GM18508 (cell line): ENCODE results near the gene CCDC47.

Source experiments
- ATAC-seq: cut with Tn5 transposase; IDR thresholded peaks from one replicate; pipeline ENCODE4 v1.9.1; 2021; ENCODE audit warnings: moderate number of reproducible peaks; ENCODE audit not compliant: insufficient read depth, unreplicated experiment

The CCDC47 gene

DNA sequence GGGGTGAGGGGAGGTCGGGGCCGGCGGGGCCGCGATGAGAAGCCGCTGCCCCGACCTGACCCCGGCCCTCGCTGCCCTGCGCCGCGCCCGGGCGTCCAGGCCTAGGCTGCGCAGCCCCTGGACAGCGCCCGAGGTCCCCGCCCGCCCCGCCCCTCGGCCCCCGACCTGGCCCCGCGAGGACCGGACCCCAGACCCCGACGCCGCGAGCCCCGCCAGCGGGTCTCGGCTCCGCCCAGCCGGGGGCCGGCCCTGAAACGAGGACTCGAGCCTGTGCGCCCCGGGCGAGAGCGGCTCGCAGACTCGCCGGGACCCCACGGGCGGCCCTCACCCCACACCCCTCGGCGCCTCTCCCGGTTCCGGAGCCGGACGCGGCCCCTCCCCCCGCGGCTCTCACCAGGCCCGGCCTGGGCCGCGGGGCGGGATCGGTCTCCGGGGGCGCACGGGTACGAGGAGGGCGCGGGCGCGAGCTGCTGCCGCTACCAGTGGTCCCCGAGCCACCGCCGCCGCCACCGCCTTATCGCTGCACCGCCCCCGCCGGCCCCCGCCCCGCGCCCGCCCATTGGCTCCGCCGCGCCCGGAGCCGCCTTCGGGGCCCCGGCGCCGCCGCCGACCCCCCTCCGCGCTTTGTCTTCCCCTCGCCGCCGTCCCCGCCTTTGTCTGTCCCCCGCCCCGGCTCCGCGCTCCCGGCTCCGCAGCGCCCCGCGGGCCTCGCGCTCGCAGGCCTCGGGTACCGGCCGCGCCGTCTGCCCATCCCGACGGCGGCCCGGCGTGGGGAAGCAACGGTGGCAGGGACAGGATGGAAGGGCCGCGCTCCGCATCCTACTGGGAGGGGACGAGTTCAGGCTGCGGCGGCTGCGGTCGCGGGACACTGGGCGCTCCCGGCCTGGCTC lies 73.5 kb downstream of the CCDC47 start, which contains the start of gene LIMD2:
Gene LIMD2 (minus strand): TSS at position 488 of the 890 bp plus-strand sequence. CDS start 827 bp downstream, outside the sequence.
- ATAC-seq: no peak

DNA sequence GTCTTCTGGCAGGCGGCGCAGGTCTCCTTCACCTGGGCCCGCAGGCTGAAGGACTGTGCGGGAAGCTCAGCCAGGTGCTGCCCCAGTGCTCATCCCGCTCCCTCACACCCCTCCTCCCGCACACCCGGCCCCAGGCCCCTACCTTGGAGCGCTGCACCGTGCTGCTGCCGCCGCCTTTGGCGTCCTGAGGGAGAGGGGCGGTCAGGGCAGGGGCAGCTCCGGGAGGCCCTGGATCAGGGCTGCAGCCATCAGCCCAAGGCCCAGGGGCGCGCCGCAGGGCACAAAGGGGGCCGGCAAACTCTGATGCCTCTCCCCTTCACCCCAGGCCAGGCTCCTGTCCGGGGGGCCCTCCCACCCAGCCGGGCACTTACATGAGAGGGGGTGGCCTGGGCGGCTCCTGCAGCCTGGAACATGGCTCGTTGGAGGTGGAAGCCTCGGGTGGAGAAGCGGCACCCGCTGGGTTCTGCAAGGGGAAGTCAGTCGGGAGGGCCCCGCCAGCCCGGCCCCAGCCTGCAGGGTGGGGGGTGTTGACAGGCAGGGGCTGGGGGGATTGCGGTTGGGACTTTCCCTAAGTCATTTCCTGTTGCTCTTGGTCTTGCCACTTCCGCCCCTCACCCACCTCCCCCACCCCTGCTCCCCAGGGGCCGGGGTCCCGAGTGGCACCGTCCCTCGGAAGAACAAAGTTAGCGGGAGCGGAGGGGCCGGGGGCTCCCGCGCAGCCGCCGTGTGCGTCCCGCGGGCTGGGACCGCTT lies 74.3 kb downstream of the CCDC47 start:
- ATAC-seq: no peak

DNA sequence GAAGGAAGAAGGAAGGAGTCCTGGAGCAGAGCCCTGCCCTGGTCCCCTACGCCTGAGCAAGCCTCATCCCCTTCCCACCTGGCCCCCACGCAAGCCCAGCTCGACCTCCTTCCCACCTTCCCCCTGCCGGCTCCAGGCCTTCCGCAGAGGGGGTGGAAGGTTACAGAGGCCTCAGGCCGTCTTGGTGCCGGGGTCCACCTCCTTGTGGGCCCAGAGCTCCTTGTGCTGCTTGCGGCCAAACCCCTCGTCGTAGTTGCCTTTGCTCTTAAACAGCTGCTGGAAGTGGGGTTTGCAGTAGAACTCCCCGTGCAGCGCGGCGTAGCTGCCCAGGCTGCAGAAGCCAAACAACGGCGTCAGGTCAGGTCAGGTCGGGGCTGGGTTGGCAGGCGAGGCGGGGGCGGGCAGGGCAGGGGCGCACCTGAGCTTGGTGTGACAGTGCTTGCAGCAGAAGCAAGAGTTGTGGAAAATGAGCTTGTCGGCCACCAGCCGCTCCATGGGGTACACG lies 75.0 kb downstream of the CCDC47 start:
- ATAC-seq: no peak

DNA sequence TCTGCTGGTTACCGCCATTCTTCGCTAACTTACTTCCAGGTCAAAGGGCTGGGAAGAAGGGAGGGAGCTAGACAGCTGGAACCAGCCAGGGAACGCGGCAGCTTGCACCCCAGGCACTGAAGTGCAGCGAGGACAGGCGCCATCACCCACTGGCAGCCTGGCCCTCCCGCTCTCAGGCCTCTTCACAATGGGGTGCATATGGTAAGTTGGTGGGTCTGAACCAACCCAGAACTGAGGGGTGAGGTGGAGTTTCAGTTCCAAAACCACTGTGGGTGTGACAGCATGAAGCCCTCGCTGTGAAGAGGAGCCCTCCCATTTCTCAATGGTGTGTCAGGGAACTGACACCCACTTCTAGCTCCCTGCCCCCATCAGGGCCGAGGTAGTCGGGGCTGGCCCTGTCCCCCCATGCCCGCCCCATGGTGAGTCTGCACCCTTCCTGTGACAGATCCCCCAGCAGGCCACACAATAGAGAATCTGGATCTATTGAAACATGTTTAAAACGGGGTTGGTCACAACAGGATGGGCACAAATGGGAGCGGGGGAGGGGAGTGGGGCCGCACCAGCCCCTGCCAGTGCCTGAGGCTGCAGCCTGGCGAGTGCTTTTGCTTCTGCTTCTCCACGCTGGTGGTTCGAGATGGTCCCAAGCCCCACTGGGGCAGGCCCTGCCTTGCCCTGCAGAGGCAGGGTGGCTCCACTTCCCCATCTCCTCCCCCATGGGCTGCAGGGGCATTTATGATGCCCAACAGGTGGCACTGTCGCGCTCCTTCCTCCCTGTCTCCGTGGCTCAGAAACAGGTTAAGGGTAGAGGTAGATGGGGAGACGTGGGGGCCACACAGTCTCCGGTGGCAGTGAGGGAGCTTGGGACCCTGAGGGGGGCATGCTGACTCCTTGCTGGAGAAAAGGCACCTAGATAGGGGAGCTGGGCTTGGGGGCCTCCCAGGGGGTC lies 75.8 kb downstream of the CCDC47 start:
- no peak for ATAC-seq

DNA sequence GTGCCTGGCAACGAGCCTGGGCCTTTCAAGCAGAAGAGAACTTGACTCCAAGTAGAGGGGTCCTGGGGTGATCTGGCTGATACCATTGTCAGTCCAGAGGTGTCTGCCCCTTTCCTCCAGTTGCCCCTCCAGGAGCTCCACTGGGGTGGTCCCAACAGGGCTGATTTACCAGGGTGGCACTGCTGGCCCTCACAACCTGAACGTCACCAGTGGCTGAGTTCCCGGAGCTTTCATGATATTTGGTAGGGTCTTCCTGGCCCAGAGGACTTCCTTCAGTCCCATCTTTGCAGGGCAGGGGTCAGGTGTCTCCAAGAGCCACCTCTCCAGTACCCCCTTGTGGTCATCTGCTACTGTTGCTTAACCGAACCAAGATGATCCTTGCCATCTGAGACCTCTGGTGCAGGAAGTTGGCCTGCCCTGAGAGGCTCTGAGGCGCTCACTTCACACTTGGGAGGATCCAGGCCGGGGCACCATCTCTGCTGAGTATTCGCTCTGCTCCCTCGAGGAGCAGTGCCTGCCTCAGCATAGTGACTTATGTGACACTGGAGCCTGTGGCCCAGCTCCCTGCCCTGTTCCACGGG lies 76.9 kb downstream of the CCDC47 start:
- ATAC-seq: no peak

DNA sequence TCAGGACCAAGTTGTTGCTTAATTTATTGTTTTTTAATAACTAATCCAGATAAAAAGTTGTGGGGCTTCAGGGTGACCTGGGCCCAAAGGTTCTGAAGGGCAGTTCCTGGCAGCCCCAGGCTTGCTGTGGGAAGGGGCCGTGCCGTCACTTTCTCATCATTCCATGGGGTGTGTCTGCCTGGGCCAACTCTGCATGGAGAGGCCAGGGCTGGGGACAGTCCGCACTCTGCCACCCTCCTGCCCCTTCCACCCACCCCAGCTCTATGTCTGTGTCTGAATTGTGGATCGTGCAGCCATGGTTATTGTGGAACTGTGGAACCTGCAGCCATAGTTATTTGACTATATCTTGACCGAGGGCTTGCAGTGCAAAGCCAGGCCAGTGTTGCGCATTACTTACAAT lies 77.5 kb downstream of the CCDC47 start:
- no peak for ATAC-seq
